Measurements from ENCODE around the gene TRAPPC14. TPM values are rescaled to one million over a fixed set of nuclear protein-coding genes. Genes with fewer than 3 reads are reported as not detected.

Gene TRAPPC14
- total and polyA plus RNA-seq, 9 of the 15 experiments (the other 6 are each of a cell fraction or from before 2014, with no cell fraction given), result 0.42 to 45.9 (median 18.2) TPM

- TF ChIP-seq CTBP1 (IDR thresholded peaks at IDR 0.05; ENCODE audit: borderline replicate concordance), result no peak
- no peak for TF ChIP-seq PHF20 (IDR thresholded peaks at IDR 0.05; ENCODE audit: partially characterized antibody)
- 0 out of 4 replicates have a peak, but pooled peaks have one; percentile 22 to 52 for TF ChIP-seq TBL1XR1 (IDR thresholded peaks at IDR 0.05; ENCODE audit: low read length in 2 of 2)
- no peak for TF ChIP-seq BCL6 (CRISPR knock-in tag; IDR thresholded peaks at IDR 0.05)
- no peak for TF ChIP-seq FOXA1 (IDR thresholded peaks at IDR 0.05; ENCODE audit: borderline replicate concordance)
- TF ChIP-seq POLR2B (IDR thresholded peaks at IDR 0.05; ENCODE audit: low read depth, partially characterized antibody), result no peak
- no peak for TF ChIP-seq KDM5B (IDR thresholded peaks at IDR 0.05; ENCODE audit: insufficient replicate concordance, low read depth, low read length)
- no peak for TF ChIP-seq FIP1L1 (IDR thresholded peaks at IDR 0.05; ENCODE audit: low read depth, low read length, poor library complexity, severe bottlenecking)
- TF ChIP-seq MECOM (CRISPR knock-in tag; IDR thresholded peaks at IDR 0.05), result peak; percentile 32; the same call in 1 of the 2 replicates
- no peak for TF ChIP-seq ZNF274 (IDR thresholded peaks at IDR 0.05; ENCODE audit: borderline replicate concordance, low read depth, low read length)
- no peak for TF ChIP-seq CHAMP1 (IDR thresholded peaks at IDR 0.05)
- TF ChIP-seq ZNF165 (CRISPR knock-in tag; IDR thresholded peaks at IDR 0.05; ENCODE audit: borderline replicate concordance), result no peak
- no peak for TF ChIP-seq RBM22 (IDR thresholded peaks at IDR 0.05; ENCODE audit: low read depth, low read length, poor library complexity, severe bottlenecking)
- TF ChIP-seq KDM4B (IDR thresholded peaks at IDR 0.05; ENCODE audit: borderline replicate concordance in 2 of 2, low read depth in 1 of 2), result no peak
- TF ChIP-seq GATAD2A (IDR thresholded peaks at IDR 0.05), result no peak
- no peak for TF ChIP-seq ID3 (CRISPR knock-in tag; IDR thresholded peaks at IDR 0.05)
- TF ChIP-seq ID3 (tag; IDR thresholded peaks at IDR 0.05), result peak; percentile 62
- no peak for TF ChIP-seq ZNF239 (CRISPR knock-in tag; IDR thresholded peaks at IDR 0.05)
- no peak for TF ChIP-seq TOE1 (IDR thresholded peaks at IDR 0.05; ENCODE audit: borderline replicate concordance)
- no peak for TF ChIP-seq TOE1 (CRISPR knock-in tag; IDR thresholded peaks at IDR 0.05; ENCODE audit: borderline replicate concordance, low read depth)
- TF ChIP-seq MCM3 (IDR thresholded peaks at IDR 0.05), result no peak
- no peak for TF ChIP-seq MEIS2 (IDR thresholded peaks at IDR 0.05; ENCODE audit: partially characterized antibody)
- no peak for TF ChIP-seq ZNF232 (CRISPR knock-in tag; IDR thresholded peaks at IDR 0.05)
- no peak for TF ChIP-seq FOS (IDR thresholded peaks at IDR 0.05; ENCODE audit: extremely low read depth, insufficient read length)
- TF ChIP-seq U2AF2 (optimal IDR thresholded peaks at IDR 0.05; ENCODE audit: low read depth, low read length), result no peak
- TF ChIP-seq C11orf30 (IDR thresholded peaks at IDR 0.05; ENCODE audit: low read depth), result no peak; the same call in 1 of the 2 replicates
- TF ChIP-seq MITF (IDR thresholded peaks at IDR 0.05), result no peak; the same call in 1 of the 2 replicates
- TF ChIP-seq SNIP1 (IDR thresholded peaks at IDR 0.05; ENCODE audit: low read depth), result no peak
Measured at GRCh38 chr7:100126239-100126930, 32.1 kb downstream of the TRAPPC14 start (continued).
